GM18526 (cell line): ENCODE results near the gene C22orf23.

Experiments used
- POLR2A ChIP-seq: IDR thresholded peaks from 3 replicates; pipeline ENCODE4 v1.6.1; 2011; ENCODE audit not compliant: insufficient read length; ENCODE audit errors: extremely low read depth

Gene C22orf23

GRCh38 chr22:37933711-37934376 is 19.6 kb downstream of the C22orf23 start:
- TF ChIP-seq POLR2A = no peak

GRCh38 chr22:37932821-37933578 is 20.4 kb downstream of the C22orf23 start:
- no peak for TF ChIP-seq POLR2A

- no peak for TF ChIP-seq POLR2A
Measured at GRCh38 chr22:37932401-37932800, 21.0 kb downstream of the C22orf23 start.

GRCh38 chr22:37931893-37932389 is 21.5 kb downstream of the C22orf23 start:
- no peak for TF ChIP-seq POLR2A

- TF ChIP-seq POLR2A = no peak
Measured at GRCh38 chr22:37930952-37931440, 22.4 kb downstream of the C22orf23 start.

- no peak for TF ChIP-seq POLR2A
Measured at GRCh38 chr22:37930270-37930951, 23.0 kb downstream of the C22orf23 start.

- TF ChIP-seq POLR2A = no peak
Measured at GRCh38 chr22:37929390-37929789, 24.0 kb downstream of the C22orf23 start.

GRCh38 chr22:37927637-37927936 is 25.8 kb downstream of the C22orf23 start:
- no peak for TF ChIP-seq POLR2A

- no peak for TF ChIP-seq POLR2A
Measured at GRCh38 chr22:37926771-37927636, 26.4 kb downstream of the C22orf23 start.

- no peak for TF ChIP-seq POLR2A
Measured at GRCh38 chr22:37926358-37926757, 27.0 kb downstream of the C22orf23 start.

- no peak for TF ChIP-seq POLR2A
Measured at GRCh38 chr22:37925767-37926166, 27.6 kb downstream of the C22orf23 start.

- no peak for TF ChIP-seq POLR2A
Measured at GRCh38 chr22:37925330-37925729, 28.1 kb downstream of the C22orf23 start.

- no peak for TF ChIP-seq POLR2A
Measured at GRCh38 chr22:37924386-37925065, 28.9 kb downstream of the C22orf23 start.

GRCh38 chr22:37923927-37924326 is 29.5 kb downstream of the C22orf23 start:
- no peak for TF ChIP-seq POLR2A

GRCh38 chr22:37922191-37922590 is 31.2 kb downstream of the C22orf23 start:
- no peak for TF ChIP-seq POLR2A

GRCh38 chr22:37920126-37920525 is 33.3 kb downstream of the C22orf23 start:
- TF ChIP-seq POLR2A = no peak
